Smooth muscle cell of the umbilical artery (primary cell): ENCODE results near the gene SLC17A2. TPM values are rescaled to one million over a fixed set of nuclear protein-coding genes. Genes with fewer than 3 reads are reported as not detected.

Source experiments
- total RNA-seq: library from RNA; depleted of rRNA; stranded (reverse); fragments of >200 nt; gene quantifications from 2 replicates; pipeline ENCODE4 v1.2.3, GENCODE V29; 2014

The SLC17A2 gene, protein sequence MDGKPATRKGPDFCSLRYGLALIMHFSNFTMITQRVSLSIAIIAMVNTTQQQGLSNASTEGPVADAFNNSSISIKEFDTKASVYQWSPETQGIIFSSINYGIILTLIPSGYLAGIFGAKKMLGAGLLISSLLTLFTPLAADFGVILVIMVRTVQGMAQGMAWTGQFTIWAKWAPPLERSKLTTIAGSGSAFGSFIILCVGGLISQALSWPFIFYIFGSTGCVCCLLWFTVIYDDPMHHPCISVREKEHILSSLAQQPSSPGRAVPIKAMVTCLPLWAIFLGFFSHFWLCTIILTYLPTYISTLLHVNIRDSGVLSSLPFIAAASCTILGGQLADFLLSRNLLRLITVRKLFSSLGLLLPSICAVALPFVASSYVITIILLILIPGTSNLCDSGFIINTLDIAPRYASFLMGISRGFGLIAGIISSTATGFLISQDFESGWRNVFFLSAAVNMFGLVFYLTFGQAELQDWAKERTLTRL
- not detected in 2 replicates for total RNA-seq

DNA sequence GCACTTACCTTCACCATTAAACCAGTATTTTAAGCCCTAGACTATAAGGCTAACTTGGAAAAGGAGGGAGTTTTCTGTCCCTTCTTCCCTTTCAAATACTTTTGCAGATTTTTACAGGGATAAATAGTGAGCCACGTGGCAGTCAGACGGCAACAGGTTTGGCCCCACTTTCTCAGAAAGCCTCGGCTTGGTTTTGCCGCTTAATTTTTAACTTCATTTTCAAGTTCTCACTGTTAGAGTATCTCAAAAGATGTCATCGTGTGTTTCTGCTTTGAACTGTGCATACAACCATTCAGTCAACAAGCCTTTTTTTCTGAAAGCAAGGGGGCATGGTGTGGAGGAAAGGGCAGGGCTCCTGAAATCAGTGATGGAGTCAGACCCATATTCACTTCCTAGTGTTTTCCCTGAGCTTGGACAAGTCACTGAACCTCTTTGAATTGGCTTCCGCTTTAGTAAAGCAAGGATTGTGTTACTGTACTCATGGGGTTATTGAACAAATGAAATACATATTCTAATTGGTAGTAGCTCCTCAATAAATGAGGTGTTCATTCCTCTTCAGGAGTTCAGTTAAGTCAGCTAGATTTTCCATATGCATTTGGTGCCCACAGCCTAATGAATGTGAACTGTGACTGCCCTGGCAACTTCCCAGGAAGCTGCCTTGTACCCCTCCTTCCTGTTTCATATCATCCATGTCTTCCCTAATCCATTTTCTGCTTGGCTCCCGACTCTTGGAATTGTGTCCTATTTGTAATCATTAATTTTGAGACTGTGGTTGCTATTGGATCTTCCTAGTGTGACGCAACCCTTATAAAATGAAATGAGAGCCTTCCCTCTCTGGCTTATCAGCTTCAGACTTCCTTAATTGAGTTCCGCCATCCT lies at the start of gene SLC17A2:
Gene SLC17A2 (minus strand): TSS at position 160 of the 879 bp plus-strand sequence. CDS start 4,895 bp downstream, outside the sequence.

DNA sequence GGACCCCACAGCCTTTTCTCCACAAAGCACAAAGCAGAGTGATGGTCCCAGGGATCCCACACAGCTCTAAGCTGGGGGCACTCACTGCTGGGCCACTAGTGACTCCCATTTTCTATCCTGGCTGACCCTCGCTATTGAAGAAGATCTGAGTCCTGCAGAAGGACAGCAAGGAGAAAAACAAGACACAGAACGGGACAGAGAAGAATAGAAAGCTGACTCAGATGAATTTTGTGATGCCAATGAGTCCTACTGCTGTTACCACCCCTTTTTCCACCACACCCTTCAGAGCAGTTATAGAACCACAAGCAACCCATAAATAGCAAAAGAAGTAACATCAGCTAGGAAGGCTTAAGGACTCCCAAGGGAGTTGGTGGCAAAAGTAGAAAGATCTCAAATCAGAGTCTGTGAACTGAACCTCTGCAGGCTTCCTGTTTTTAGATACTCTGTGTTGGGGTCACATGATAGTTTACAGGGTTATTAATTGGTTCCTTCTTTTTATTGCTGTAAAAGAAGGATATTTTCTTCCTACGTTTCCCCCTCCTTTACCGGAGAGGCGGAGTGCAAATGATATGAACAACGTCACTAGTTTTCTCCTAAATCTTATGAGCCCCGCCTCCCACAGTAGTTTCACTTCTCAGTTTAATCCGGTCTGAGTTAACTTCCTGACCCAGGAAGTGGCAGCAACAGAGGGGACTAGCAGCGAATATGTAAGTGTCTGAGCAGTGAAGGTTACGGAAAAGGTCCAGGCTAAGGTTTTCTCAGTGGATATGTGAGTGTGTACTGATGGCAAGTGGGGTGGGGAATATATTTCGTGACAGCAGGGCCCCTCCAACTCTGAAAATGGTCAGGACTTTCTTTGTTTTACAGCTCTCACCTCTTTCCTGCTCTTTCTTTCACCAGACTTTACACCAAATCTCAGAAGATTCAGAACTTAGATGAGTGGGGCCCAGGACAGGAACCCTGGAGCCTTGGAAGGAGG lies 31.9 kb upstream of the SLC17A2 start, which contains the start of gene TRIM38:
Gene TRIM38 (plus strand): TSS at position 654 of the 979 bp plus-strand sequence. CDS start 3,721 bp downstream, outside the sequence.

DNA sequence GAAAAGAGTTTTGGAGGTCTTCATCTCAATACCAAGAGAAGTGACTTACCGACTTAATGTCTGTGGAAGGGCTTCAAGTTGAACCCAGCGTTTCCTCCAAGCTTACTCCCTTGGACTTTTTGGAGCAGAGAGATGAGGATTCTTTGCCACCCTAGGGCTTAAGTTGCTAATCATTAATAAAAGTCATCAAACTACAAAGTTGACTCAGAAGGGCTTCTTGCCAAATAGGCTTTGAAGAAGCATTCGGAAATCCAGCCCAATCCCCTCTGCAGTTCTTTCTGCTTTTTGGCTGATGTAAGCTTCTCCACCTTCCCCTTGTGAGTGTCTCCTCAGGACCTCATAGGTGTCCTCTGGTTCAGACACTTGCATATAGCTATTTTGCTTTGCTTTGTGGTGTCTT lies 56.4 kb downstream of the SLC17A2 start, which contains the start of gene SLC17A3:
Gene SLC17A3 (minus strand): TSS at position 126 of the 400 bp plus-strand sequence. CDS start 5,856 bp downstream, outside the sequence.

Other genes with a start within 250 kb of the SLC17A2 start
- not detected in 2 replicates for gene SLC17A4, start 175.9 kb downstream of the SLC17A2 start, total RNA-seq
- gene SLC17A1, start 98.6 kb downstream of the SLC17A2 start, total RNA-seq = not detected in 2 replicates
- not detected in 2 replicates for gene SLC17A3, start 56.4 kb downstream of the SLC17A2 start, total RNA-seq
- 9.1 and 11.6 TPM in 2 replicates for gene TRIM38, start 32.1 kb upstream of the SLC17A2 start, total RNA-seq
- 16.3 and 24.6 TPM in 2 replicates for gene HFE, start 156.7 kb upstream of the SLC17A2 start, total RNA-seq